BLaER1 (cell line): ENCODE data around the gene ENC1.

Experiments used
- H3K27ac ChIP-seq: shearing (Covaris generic); formaldehyde crosslinking; 2 replicates; pipeline ENCODE4 v1.8.1; 2022
- H3K27me3 ChIP-seq: shearing (Covaris generic); formaldehyde crosslinking; 2 replicates; pipeline ENCODE4 v1.8.1; 2022
- H3K36me3 ChIP-seq: shearing (Covaris generic); formaldehyde crosslinking; 2 replicates; pipeline ENCODE4 v1.8.1; 2022
- H3K4me1 ChIP-seq: shearing (Covaris generic); formaldehyde crosslinking; 2 replicates; pipeline ENCODE4 v1.8.1; 2022
- H3K4me2 ChIP-seq: shearing (Covaris generic); formaldehyde crosslinking; 2 replicates; pipeline ENCODE4 v1.8.1; 2022
- H3K4me3 ChIP-seq: shearing (Covaris generic); formaldehyde crosslinking; 2 replicates; pipeline ENCODE4 v1.8.1; 2022
- H3K9ac ChIP-seq: shearing (Covaris generic); formaldehyde crosslinking; 2 replicates; pipeline ENCODE4 v1.8.1; 2022
- H3K9me3 ChIP-seq: shearing (Covaris generic); formaldehyde crosslinking; 2 replicates; pipeline ENCODE4 v1.8.1; 2022
- H4K20me1 ChIP-seq: shearing (Covaris generic); formaldehyde crosslinking; 2 replicates; pipeline ENCODE4 v1.8.1; 2022
- Cebpa-rat ChIP-seq: shearing (Covaris generic); IDR thresholded peaks from 2 replicates; pipeline ENCODE4 v1.8.1; 2022

ENC1 gene

DNA sequence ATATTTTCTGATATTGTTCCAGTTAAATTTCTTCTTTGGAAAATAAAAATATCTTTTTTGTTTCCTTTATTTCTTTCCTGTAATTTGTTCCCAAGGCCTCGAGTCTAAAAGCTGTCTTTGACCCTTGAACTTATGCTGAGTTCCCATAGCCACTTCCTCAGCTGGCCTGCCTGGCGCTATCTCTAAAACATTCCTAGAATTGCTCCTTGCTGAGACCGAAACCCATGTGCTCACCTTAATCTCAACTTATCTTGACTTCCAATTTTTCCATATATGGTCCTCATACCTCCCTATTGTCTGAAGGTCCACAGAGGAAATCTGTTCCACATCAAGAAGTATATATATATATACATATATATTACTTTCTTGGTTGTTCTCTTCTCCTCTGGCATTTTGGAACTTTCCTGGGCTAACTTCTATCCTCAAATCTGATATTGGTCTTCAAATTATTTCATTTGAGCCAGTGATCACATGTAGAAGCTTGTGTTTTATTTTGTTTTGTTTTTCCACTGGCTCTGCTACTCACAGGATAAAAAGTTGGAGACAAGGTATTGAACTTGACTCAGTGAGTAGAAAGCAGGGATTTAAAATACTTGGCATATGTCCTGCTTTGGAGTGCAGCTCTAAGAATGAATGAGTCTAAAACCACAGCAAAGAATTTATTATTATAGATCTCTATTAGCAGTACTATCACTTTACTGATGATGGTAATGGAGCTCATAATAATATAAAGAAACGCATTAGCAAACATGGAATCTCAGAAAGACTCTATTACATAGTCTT, 45.2 kb downstream of the ENC1 start:
- no peaks in the 10 kb centered on the region for H3K4me1 ChIP-seq
- TF ChIP-seq Cebpa-rat = no peak
- no peak overlapping the region for H3K4me2 ChIP-seq
- no peaks in the 10 kb centered on the region for H3K36me3 ChIP-seq
- H3K9me3 ChIP-seq = no peaks in the 10 kb centered on the region
- H3K4me3 ChIP-seq = no peak overlapping the region
- no peak overlapping the region for H3K9ac ChIP-seq
- H4K20me1 ChIP-seq = no peaks in the 10 kb centered on the region
- no peaks in the 10 kb centered on the region for H3K27me3 ChIP-seq
- H3K27ac ChIP-seq = no peak overlapping the region

DNA sequence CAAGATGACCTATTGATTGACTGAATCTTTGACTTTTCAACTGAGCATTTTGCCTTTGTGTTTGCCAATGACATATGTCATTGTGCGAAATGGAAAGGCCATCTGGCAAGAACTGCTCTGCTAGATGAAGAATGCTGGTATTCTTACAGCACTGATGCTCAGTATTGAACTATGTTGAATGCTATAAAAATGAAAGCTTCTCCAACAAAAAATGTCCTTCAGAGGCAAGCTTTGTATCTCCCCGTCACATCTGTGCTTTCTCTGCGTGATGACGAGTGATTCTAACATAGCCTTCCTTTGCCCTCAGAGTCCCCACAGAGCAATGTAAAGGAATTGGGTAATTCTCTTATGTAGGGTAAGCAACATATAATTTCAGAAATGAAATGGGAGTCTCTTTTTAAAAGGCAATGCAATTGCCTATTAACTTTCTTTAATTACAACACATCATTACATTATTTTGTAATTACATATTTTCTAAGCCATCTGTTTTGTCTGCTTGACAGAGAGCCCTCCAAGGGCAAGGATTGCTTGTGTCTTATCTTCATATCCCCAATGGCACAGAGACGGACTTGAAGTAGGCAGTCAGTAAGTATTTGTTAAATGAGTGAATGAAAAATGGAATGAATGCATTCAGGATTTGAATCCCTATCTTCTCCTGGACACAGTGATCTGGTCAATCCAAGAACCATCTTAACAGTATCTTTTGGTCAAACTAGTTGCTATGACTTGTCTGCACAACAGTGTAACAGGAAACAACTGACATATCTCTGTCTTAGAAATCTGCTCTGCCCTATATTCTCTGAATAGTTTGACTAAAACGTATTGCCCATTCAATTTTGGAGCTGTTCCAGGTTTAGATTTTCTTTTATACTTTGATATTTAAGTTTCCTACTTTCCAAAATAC, 46.1 kb downstream of the ENC1 start:
- Histone ChIP-seq H3K27me3 (no peaks in the 10 kb centered on the region), H3K4me1 (no peaks in the 10 kb centered on the region), H3K4me3 (no peak overlapping the region), H3K36me3 (no peaks in the 10 kb centered on the region), H3K4me2 (no peak overlapping the region), H4K20me1 (no peaks in the 10 kb centered on the region), H3K9me3 (no peaks in the 10 kb centered on the region), H3K9ac (no peak overlapping the region), H3K27ac (no peak overlapping the region)
- no peak for TF ChIP-seq Cebpa-rat

DNA sequence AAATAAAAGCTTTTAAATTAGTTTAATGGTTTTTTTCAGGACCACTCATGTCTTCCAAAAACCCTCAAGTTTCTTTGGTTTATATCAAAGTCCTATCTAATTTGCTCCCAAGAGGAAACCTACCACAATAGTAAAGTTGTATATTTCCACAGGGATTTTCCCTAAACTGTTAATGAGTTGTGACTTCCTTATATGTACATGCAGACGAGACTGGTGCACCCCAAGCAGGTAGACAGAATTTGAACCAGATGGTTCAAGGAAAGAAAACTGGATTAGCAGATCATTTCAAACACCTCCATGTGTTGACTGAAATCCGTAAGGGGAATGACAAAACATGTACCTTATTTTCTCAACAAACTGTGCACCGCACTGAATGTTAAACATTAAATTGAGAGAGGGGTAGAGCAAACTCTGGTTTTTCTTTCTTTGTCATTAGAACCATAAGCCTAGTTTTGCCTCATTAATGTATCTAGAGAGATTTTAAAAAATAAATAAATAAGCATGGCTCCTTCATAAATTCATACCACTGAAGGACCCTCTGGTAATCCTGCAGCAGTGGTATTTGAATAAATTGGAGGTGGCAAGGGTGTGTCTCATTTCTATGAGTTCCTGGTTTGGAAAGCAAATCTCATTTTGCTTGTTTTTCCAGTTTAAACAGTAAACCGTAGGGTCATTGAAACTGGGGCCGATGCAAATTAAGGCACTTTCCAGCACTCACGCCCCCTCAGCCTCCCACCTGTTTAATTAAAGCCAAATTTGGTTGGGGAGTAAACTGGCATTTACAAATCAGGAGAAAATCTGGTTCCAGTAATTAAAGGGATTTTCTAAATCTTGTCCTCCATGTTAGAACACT, 51.1 kb downstream of the ENC1 start:
- Histone ChIP-seq H3K36me3 (no peaks in the 10 kb centered on the region), H3K9ac (no peak overlapping the region), H3K27ac (no peak overlapping the region), H4K20me1 (no peaks in the 10 kb centered on the region), H3K9me3 (no peaks in the 10 kb centered on the region), H3K4me3 (no peak overlapping the region), H3K4me1 (no peaks in the 10 kb centered on the region), H3K4me2 (no peak overlapping the region), H3K27me3 (no peaks in the 10 kb centered on the region)
- no peak for TF ChIP-seq Cebpa-rat

DNA sequence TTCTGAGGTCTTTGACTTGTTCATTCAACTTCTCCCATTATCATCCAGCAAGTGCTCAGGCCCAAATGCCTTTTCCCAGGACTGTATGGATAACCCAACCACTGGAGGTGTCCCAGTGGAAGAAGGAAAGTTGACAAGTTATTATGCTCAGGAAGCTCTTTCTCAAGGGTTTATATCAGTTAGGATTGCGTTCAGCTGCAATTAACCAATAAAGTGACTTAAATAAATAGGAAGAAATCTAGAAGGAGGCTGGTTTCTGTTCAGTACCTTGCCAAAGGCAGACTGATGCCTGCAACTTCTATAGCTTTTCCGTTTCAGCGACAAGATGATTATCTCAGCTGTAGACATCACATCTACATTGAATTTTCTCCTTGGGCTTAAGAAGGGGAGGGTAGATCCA, 52.1 kb downstream of the ENC1 start:
- Histone ChIP-seq H3K4me2 (no peak overlapping the region), H3K4me3 (no peak overlapping the region), H3K27ac (no peak overlapping the region), H3K9me3 (no peaks in the 10 kb centered on the region), H3K27me3 (no peaks in the 10 kb centered on the region), H3K36me3 (no peaks in the 10 kb centered on the region), H3K9ac (no peak overlapping the region), H3K4me1 (no peaks in the 10 kb centered on the region), H4K20me1 (no peaks in the 10 kb centered on the region)
- no peak for TF ChIP-seq Cebpa-rat

DNA sequence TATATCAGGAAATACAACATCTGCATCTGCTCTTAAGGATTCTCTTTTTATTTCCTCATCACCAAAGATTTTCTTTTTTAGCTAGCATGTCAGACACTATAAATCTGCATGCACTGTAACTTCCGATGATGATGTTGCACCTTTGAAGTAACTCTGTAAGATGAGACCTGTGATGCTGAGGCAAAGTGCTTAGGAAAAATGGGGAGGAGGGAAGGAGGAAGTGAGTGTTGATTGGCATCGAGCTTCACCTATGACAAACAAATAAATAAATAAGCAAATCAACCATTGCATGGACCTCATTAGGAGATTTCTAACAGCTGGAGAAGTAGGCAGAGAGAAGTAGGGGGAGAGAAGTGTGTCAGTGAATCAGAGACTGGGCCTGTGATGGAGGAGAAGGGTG, 52.6 kb downstream of the ENC1 start:
- Histone ChIP-seq H3K27ac (no peak overlapping the region), H3K36me3 (no peaks in the 10 kb centered on the region), H3K9me3 (no peaks in the 10 kb centered on the region), H3K4me3 (no peak overlapping the region), H4K20me1 (no peaks in the 10 kb centered on the region), H3K4me2 (no peak overlapping the region), H3K4me1 (no peaks in the 10 kb centered on the region), H3K9ac (no peak overlapping the region), H3K27me3 (no peaks in the 10 kb centered on the region)
- no peak for TF ChIP-seq Cebpa-rat

DNA sequence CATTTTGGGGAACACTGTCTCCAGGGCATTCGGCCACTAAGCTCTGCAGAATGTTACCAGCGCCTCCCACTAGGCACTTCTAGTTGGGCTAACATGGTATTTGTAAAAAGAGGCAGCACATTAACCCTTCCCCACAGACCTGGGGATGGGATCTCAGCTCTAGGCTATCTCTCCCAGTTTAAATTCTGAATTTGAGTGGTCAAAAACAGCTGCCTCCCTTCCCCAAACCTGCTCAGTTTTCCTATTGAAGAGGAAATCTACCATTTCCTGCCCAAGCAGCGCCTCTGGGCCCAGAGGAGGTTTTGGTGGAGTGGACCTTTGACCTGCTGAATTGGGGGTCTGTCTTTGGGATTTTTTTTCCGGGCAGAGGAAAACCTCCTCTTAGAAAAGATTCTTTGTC, 53.2 kb downstream of the ENC1 start:
- TF ChIP-seq Cebpa-rat = no peak
- H3K9ac ChIP-seq = no peak overlapping the region
- H3K4me1 ChIP-seq = no peaks in the 10 kb centered on the region
- no peak overlapping the region for H3K4me3 ChIP-seq
- no peaks in the 10 kb centered on the region for H3K27me3 ChIP-seq
- H3K27ac ChIP-seq = no peak overlapping the region
- no peak overlapping the region for H3K4me2 ChIP-seq
- H3K9me3 ChIP-seq = no peaks in the 10 kb centered on the region
- H3K36me3 ChIP-seq = no peaks in the 10 kb centered on the region
- no peaks in the 10 kb centered on the region for H4K20me1 ChIP-seq

DNA sequence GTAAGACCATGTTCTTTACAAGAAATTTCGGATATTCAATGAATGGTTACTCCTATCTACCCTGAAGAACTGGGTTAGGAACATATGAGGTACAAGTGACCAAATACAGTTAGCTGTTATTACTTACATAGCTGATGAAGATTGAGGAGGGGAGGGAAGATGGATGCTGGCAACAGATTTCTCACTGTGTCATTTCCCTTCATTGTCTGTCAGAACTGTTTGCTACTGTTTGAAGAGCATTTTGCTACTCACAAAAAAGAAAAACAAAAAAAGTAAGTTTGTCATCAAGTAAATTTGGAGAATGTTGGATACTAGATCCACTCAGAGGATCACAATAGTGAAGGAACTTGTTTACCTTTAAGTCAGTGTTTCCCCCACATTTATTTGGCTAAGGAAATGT, 53.7 kb downstream of the ENC1 start:
- TF ChIP-seq Cebpa-rat = no peak
- Histone ChIP-seq H3K9ac (no peak overlapping the region), H3K4me1 (no peaks in the 10 kb centered on the region), H3K9me3 (no peaks in the 10 kb centered on the region), H3K4me2 (no peak overlapping the region), H3K27ac (no peak overlapping the region), H3K36me3 (no peaks in the 10 kb centered on the region), H3K4me3 (no peak overlapping the region), H4K20me1 (no peaks in the 10 kb centered on the region), H3K27me3 (no peaks in the 10 kb centered on the region)

DNA sequence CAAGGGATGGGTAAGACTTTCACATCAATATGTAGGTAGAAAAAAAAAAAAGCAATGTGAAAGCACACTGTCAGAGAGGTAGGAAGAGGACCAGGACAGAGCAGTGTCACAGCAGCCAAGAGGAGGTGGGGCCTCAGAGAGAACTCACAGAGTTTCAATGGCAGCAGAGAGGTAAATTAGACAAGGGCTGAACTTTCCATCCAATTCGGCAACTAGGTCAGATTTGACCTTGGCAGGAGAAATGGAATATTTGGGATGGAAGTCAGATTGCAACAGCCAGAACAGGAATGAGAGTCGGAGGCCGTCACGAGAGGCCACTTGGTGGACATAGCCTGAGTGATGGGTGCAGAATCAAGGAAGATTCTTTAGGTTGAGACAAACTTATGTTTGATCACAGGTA, 57.7 kb downstream of the ENC1 start:
- no peak overlapping the region for H3K27ac ChIP-seq
- no peak overlapping the region for H3K4me3 ChIP-seq
- no peaks in the 10 kb centered on the region for H4K20me1 ChIP-seq
- H3K4me1 ChIP-seq = no peaks in the 10 kb centered on the region
- no peaks in the 10 kb centered on the region for H3K27me3 ChIP-seq
- no peaks in the 10 kb centered on the region for H3K9me3 ChIP-seq
- no peak overlapping the region for H3K4me2 ChIP-seq
- H3K9ac ChIP-seq = no peak overlapping the region
- TF ChIP-seq Cebpa-rat = no peak
- H3K36me3 ChIP-seq = no peaks in the 10 kb centered on the region

DNA sequence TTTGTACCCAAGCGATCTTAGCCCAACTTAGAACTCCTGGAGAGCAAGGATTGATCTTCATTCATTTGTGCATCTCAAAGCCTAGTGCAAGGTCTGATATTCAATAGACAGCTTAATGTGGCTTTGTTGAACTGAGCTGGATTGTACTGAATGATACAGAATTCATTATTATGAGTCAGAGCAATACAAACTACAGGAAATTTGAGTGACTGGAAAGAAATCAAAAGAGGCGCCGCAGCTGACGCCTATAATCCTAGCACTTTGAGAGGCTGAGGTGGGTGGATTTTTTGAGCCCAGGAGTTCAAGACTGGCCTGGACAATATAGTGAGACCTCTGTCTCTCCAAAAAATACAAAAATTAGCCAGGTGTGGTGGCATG, 58.6 kb downstream of the ENC1 start:
- Histone ChIP-seq H3K4me3 (no peak overlapping the region), H3K4me2 (no peak overlapping the region), H3K27ac (no peak overlapping the region), H3K27me3 (no peaks in the 10 kb centered on the region), H3K9me3 (no peaks in the 10 kb centered on the region), H4K20me1 (no peaks in the 10 kb centered on the region), H3K36me3 (no peaks in the 10 kb centered on the region), H3K9ac (no peak overlapping the region), H3K4me1 (peaks cover 3% of the 10 kb centered on the region; the same call in 1 of the 2 replicates)
- no peak for TF ChIP-seq Cebpa-rat

DNA sequence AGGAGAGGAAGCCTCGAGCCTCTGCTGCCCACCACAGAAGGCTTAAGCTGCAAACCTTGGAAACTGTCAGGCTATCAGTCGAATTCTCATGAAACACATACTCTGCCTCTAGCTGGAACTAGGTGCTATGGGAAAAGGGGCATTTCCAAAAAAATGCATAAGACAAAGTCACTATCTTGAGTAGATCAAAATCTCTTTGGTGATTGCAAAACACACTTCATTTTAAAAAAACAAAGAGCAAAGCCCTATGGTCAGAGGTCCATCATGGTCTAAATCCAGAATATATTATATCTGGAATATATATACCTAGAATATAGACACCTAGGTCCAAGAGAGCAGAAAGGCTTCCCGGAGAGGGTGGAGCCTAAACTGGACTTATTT, 59.8 kb downstream of the ENC1 start:
- no peak overlapping the region for H3K27ac ChIP-seq

More for the DNA sequence above, 59.8 kb downstream of the ENC1 start:
- Histone ChIP-seq H3K9ac (no peak overlapping the region), H3K4me2 (no peak overlapping the region), H4K20me1 (no peaks in the 10 kb centered on the region), H3K4me3 (no peak overlapping the region), H3K36me3 (no peaks in the 10 kb centered on the region), H3K27me3 (no peaks in the 10 kb centered on the region), H3K9me3 (no peaks in the 10 kb centered on the region), H3K4me1 (peaks cover 6% of the 10 kb centered on the region; the same call in 1 of the 2 replicates)
- TF ChIP-seq Cebpa-rat = no peak
